Mesothelial cell of epicardium (in vitro differentiated cells): ENCODE measurements around the gene SLC12A6. TPM values are rescaled to one million over a fixed set of nuclear protein-coding genes. Genes with fewer than 3 reads are reported as not detected.

ENCODE experiments used
- DNase-seq, 2 experiments: peaks; one replicate each; pipeline ENCODE4 v3.0.0; 2021; ENCODE audit warnings: low spot score in 2 of 2; ENCODE audit not compliant: unreplicated experiment in 2 of 2
- H3K27ac Mint-ChIP-seq: 2 replicates; pipeline ENCODE4 v1.8.0; 2021; ENCODE audit warnings: mixed read lengths
- H3K27me3 Mint-ChIP-seq: 2 replicates; pipeline ENCODE4 v1.8.0; 2021; ENCODE audit warnings: low read depth, mixed read lengths
- H3K36me3 Mint-ChIP-seq: 2 replicates; pipeline ENCODE4 v1.8.0; 2021; ENCODE audit warnings: mixed read lengths
- H3K4me1 Mint-ChIP-seq: 2 replicates; pipeline ENCODE4 v1.8.0; 2021; ENCODE audit warnings: mixed read lengths
- H3K4me3 Mint-ChIP-seq: 2 replicates; pipeline ENCODE4 v1.8.0; 2021; ENCODE audit warnings: mild to moderate bottlenecking, moderate library complexity, mixed read lengths
- H3K9me3 Mint-ChIP-seq: 2 replicates; pipeline ENCODE4 v1.8.0; 2021; ENCODE audit warnings: mixed read lengths
- CTCF ChIP-seq: fragments of 200-600 bp; sonication (generic); IDR thresholded peaks from one replicate; pipeline ENCODE4 v1.5.0; 2021; ENCODE audit warnings: antibody characterized with exemption; ENCODE audit not compliant: unreplicated experiment
- total RNA-seq: library from RNA; stranded (reverse); gene quantifications from 3 replicates; pipeline ENCODE4 v1.2.1, GENCODE V29; 2021

Gene SLC12A6
- total RNA-seq, 1 donor from 2014 or later, result 23.7 TPM

GRCh38 chr15:34365091-34365825 is 27.7 kb upstream of the SLC12A6 start:
- H3K27me3 Mint-ChIP-seq, result no peaks in the 10 kb centered on the region
- no peak for TF ChIP-seq CTCF
- H3K4me3 Mint-ChIP-seq, result peak overlapping the region; percentile 95
- H3K4me1 Mint-ChIP-seq, result peaks cover 36% of the 10 kb centered on the region
- H3K9me3 Mint-ChIP-seq, result no peaks in the 10 kb centered on the region
- DNase-seq, result no peak
- H3K27ac Mint-ChIP-seq, result no peak overlapping the region
- H3K36me3 Mint-ChIP-seq, result peaks cover 18% of the 10 kb centered on the region

GRCh38 chr15:34364041-34364440 is 26.5 kb upstream of the SLC12A6 start:
- DNase-seq, result no peak
- H3K9me3 Mint-ChIP-seq, result no peaks in the 10 kb centered on the region
- H3K4me1 Mint-ChIP-seq, result peaks cover 30% of the 10 kb centered on the region
- no peak overlapping the region for H3K27ac Mint-ChIP-seq
- no peak for TF ChIP-seq CTCF
- H3K4me3 Mint-ChIP-seq, result no peak overlapping the region
- no peaks in the 10 kb centered on the region for H3K27me3 Mint-ChIP-seq
- peaks cover 24% of the 10 kb centered on the region for H3K36me3 Mint-ChIP-seq

DNA sequence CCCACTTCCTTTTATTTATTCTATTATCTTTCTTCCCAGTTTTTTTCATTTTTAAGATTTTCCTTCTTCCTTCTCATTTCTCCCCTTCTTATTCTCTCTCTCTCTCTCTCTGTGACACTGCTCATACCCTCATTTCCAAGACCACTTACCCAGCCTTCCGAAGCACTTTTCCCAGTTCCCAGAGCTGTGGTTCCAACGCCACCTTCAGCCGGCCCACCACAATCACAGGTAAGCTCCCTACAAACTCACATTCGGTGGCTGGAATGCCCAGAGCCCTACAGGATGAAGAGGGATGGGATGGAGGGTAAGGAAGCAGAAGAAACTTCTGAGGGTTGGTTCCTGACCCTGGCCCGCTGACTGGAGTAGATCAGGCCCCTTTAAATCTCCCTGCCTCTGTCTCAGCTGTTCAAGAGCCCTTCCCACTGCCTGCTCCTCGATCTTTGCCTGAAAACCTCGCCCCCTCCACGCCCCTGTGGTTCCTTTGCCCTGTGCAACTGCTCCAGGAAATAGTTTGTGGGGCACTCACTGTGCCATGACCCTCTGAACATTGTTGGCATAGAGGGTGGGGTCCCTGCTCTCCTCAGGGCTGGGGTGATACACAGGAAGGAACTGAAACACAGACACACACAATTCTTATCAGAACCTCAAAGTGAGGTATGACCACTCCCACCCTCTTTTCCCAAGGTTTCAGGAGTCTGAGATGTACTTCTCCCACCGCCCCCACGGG is 24.6 kb upstream of the SLC12A6 start:
- no peaks in the 10 kb centered on the region for H3K27me3 Mint-ChIP-seq
- H3K4me3 Mint-ChIP-seq, result no peak overlapping the region
- H3K27ac Mint-ChIP-seq, result no peak overlapping the region

DNA sequence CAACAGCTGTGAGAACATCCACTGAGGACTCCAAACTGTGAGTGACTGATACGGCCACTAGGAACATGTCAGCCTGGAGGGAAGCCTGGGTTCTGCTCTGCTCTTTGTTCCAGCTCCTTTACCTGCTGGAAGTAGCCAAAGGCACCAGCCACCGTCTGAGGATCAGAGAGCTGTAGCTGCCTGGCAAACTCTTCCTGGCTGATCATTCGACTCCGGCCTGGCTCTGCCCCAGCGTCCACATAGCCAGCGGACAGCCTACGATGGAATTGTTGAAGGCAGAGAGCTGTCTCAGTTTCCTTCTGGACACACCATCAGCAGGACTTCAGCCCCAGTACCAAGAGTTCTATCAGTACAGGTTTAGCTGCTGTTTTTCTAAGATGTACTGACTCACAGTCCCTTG is 23.7 kb upstream of the SLC12A6 start:
- TF ChIP-seq CTCF, result no peak
- Mint-ChIP-seq H3K4me1 (peaks cover 18% of the 10 kb centered on the region), H3K27ac (no peak overlapping the region), H3K27me3 (no peaks in the 10 kb centered on the region), H3K9me3 (no peaks in the 10 kb centered on the region), H3K4me3 (no peak overlapping the region), H3K36me3 (peaks cover 31% of the 10 kb centered on the region)
- DNase-seq, result no peak

More for the DNA sequence above, 24.6 kb upstream of the SLC12A6 start:
- Mint-ChIP-seq H3K9me3 (no peaks in the 10 kb centered on the region), H3K4me1 (peaks cover 22% of the 10 kb centered on the region), H3K36me3 (peaks cover 31% of the 10 kb centered on the region)
- no peak for TF ChIP-seq CTCF
- no peak for DNase-seq

- no peak for TF ChIP-seq CTCF
- H3K4me3 Mint-ChIP-seq, result no peak overlapping the region
- no peaks in the 10 kb centered on the region for H3K9me3 Mint-ChIP-seq
- no peak for DNase-seq
- peaks cover 35% of the 10 kb centered on the region for H3K36me3 Mint-ChIP-seq
- H3K27ac Mint-ChIP-seq, result peak overlapping the region; percentile 80
- no peaks in the 10 kb centered on the region for H3K27me3 Mint-ChIP-seq
- peaks cover 9% of the 10 kb centered on the region for H3K4me1 Mint-ChIP-seq
Observed at GRCh38 chr15:34360298-34360697, 22.7 kb upstream of the SLC12A6 start.
